K562 (cell line): Measurements from ENCODE around the gene CNNM3. TPM values are rescaled to one million over a fixed set of nuclear protein-coding genes. Genes with fewer than 3 reads are reported as not detected.

Experiments used
- ATAC-seq: fragments of 200-7000 bp; cut with Tn5 transposase; 3 replicates; pipeline ENCODE4 v1.9.1; 2020; ENCODE audit warnings: moderate library complexity
- BruUV-seq: library from RNA; stranded (reverse); fragments of 400-500 nt; replicated peaks from 2 replicates; lab custom pipeline; 2021; lab: Mats Ljungman, UMichigan
- CTCF ChIA-PET: fragments of 300-600 bp; formaldehyde crosslinking; extraction: SDS; loops from one replicate; lab custom pipeline; 2021; ENCODE audit warnings: low intra/inter-chr PET ratio; lab: Yijun Ruan, JAX
- POLR2A ChIA-PET: fragments of 300-600, 350-650 bp; sonication (Branson Sonifier 250); formaldehyde crosslinking; extraction: SDS; loops from one replicate; lab custom pipeline; 2021; ENCODE audit warnings: antibody characterized with exemption, inconsistent platforms; lab: Yijun Ruan, JAX
- DNase-seq, 4 experiments: peaks; one replicate each; pipeline versions ENCODE4 v3.0.0 to v3.0.0-alpha.2; 2011 to 2018; ENCODE audit warnings: low spot score in 3 of 4, mixed read lengths in 3 of 4; ENCODE audit errors: extremely low read depth in 1 of 4
- FAIRE-seq: peaks from 2 replicates; lab custom pipeline; 2011; peaks lifted over from hg19 to GRCh38; lab: Jason Lieb, UNC
- H2AFZ ChIP-seq: 2 replicates; pipeline ENCODE4 v1.6.0; 2011; ENCODE audit warnings: low read depth, low read length, control low read depth, inconsistent platforms
- H3K27ac ChIP-seq: fragments of 200-600 bp; 3 replicates; pipeline ENCODE4 v1.8.0; 2011; ENCODE audit warnings: low read depth, mild to moderate bottlenecking, control low read depth, inconsistent platforms, low read length, moderate library complexity, mixed read lengths; ENCODE audit errors: extremely low read depth
- H3K27me3 ChIP-seq, 2 experiments: fragments of 300-600 bp in 1 of 2; 2 replicates in 1 of 2; 3 replicates in 1 of 2; pipeline versions ENCODE4 v1.6.0 to v1.8.0; 2011; ENCODE audit warnings: inconsistent platforms in 2 of 2, low read length in 2 of 2, mild to moderate bottlenecking in 1 of 2, mixed read lengths in 1 of 2, moderate library complexity in 1 of 2; ENCODE audit not compliant: control insufficient read depth in 2 of 2, insufficient read depth in 2 of 2
- H3K36me3 ChIP-seq: fragments of 300-600 bp; 3 replicates; pipeline ENCODE4 v1.8.0; 2011; ENCODE audit warnings: mild to moderate bottlenecking, low read length, inconsistent platforms; ENCODE audit not compliant: control insufficient read depth, insufficient read depth
- H3K4me1 ChIP-seq, 2 experiments: fragments of 200-600 bp in 1 of 2; replicated peaks in 1 of 2; 2 replicates in 1 of 2; 3 replicates in 1 of 2; pipeline versions ENCODE4 v1.5.1 to v1.8.0; 2011; ENCODE audit warnings: inconsistent platforms in 2 of 2, low read length in 2 of 2, mild to moderate bottlenecking in 1 of 2, mixed read lengths in 1 of 2, moderate library complexity in 1 of 2; ENCODE audit not compliant: control insufficient read depth in 2 of 2, insufficient read depth in 2 of 2
- H3K4me2 ChIP-seq: 2 replicates; pipeline ENCODE4 v1.6.1; 2011; ENCODE audit warnings: low read length, control low read depth, inconsistent platforms, mixed read lengths; ENCODE audit not compliant: insufficient read depth
- H3K4me3 ChIP-seq: fragments of 200-600 bp; sonication (generic), shearing (Covaris generic); 2 replicates; pipeline ENCODE4 v1.5.1; 2016; ENCODE audit warnings: control low read depth, inconsistent platforms
- H3K79me2 ChIP-seq: fragments of 200-600 bp; 3 replicates; pipeline ENCODE4 v1.8.0; 2011; ENCODE audit warnings: low read length, inconsistent platforms; ENCODE audit not compliant: control insufficient read depth, insufficient read depth
- H3K9ac ChIP-seq, 2 experiments: 2 replicates each; pipeline versions ENCODE4 v1.6.0 to v1.6.1; 2011; ENCODE audit warnings: low read depth in 2 of 2, low read length in 2 of 2, control low read depth in 1 of 2, inconsistent platforms in 1 of 2, mild to moderate bottlenecking in 1 of 2, mixed read lengths in 1 of 2; ENCODE audit not compliant: insufficient read depth in 1 of 2
- H3K9me1 ChIP-seq: one replicate; pipeline ENCODE4 v1.6.0; 2011; ENCODE audit warnings: inconsistent platforms, mild to moderate bottlenecking, low read length, moderate library complexity; ENCODE audit not compliant: control insufficient read depth, insufficient read depth
- H3K9me3 ChIP-seq: replicated peaks from 2 replicates; pipeline ENCODE4 v1.5.1; 2011; ENCODE audit warnings: low read depth, low read length, inconsistent platforms; ENCODE audit not compliant: control insufficient read depth, insufficient read depth
- H4K20me1 ChIP-seq: replicated peaks from 2 replicates; pipeline ENCODE4 v1.6.1; 2011; ENCODE audit warnings: low read length, inconsistent platforms, mixed read lengths; ENCODE audit not compliant: control insufficient read depth, insufficient read depth
- CHD2 ChIP-seq: IDR thresholded peaks from 2 replicates; pipeline ENCODE4 v1.6.1; 2011; ENCODE audit warnings: low read depth, low read length
- CTBP1 ChIP-seq: fragments of 450-650 bp; IDR thresholded peaks from 2 replicates; pipeline ENCODE4 v1.6.1; 2016; ENCODE audit warnings: borderline replicate concordance
- E4F1 ChIP-seq: fragments of 250-450 bp; sonication (Bioruptor Pico); IDR thresholded peaks from 2 replicates; pipeline ENCODE4 v1.5.0; 2021; ENCODE audit warnings: mild to moderate bottlenecking, borderline replicate concordance
- HLTF ChIP-seq: fragments of 450-650 bp; IDR thresholded peaks from 2 replicates; pipeline ENCODE4 v1.6.1; 2016
- LARP7 ChIP-seq: fragments of 450-650 bp; IDR thresholded peaks from 2 replicates; pipeline ENCODE4 v1.6.1; 2016
- NCOA2 ChIP-seq, 2 experiments: fragments of 450-650 bp; IDR thresholded peaks; 2 replicates each; pipeline ENCODE4 v1.6.1; 2018; ENCODE audit warnings: mild to moderate bottlenecking in 2 of 2, moderate library complexity in 1 of 2; ENCODE audit not compliant: partially characterized antibody in 2 of 2
- NELFE ChIP-seq: IDR thresholded peaks from 2 replicates; pipeline ENCODE4 v1.6.1; 2011; ENCODE audit warnings: mild to moderate bottlenecking; ENCODE audit not compliant: insufficient read depth, insufficient read length
- PRPF4 ChIP-seq: fragments of 200-400 bp; formaldehyde crosslinking; IDR thresholded peaks from one replicate; pipeline ENCODE4 v1.6.1; 2017; ENCODE audit warnings: low read length, low read depth, mild to moderate bottlenecking; ENCODE audit not compliant: insufficient read depth, poor library complexity, severe bottlenecking
- SP2 ChIP-seq: IDR thresholded peaks from 2 replicates; pipeline ENCODE4 v1.6.1; 2011; ENCODE audit warnings: mild to moderate bottlenecking, low read depth, low read length, moderate library complexity; ENCODE audit not compliant: poor library complexity, severe bottlenecking; ENCODE audit errors: extremely low read depth
- SRSF1 ChIP-seq: fragments of 200-400 bp; formaldehyde crosslinking; IDR thresholded peaks from 2 replicates; pipeline ENCODE4 v1.6.1; 2017; ENCODE audit warnings: mild to moderate bottlenecking, low read depth, low read length, moderate library complexity
- ZBED1 ChIP-seq: IDR thresholded peaks from 2 replicates; pipeline ENCODE4 v1.6.1; 2014
- ZBTB26 ChIP-seq: fragments of 450-650 bp; formaldehyde crosslinking; IDR thresholded peaks from 2 replicates; pipeline ENCODE4 v1.4.0; 2022; ENCODE audit warnings: missing genetic modification characterization
- ZBTB8A ChIP-seq: fragments of 450-650 bp; IDR thresholded peaks from 2 replicates; pipeline ENCODE4 v1.6.1; 2018; ENCODE audit warnings: mild to moderate bottlenecking, moderate library complexity; ENCODE audit not compliant: partially characterized antibody
- ZNF274 ChIP-seq: IDR thresholded peaks from 2 replicates; pipeline ENCODE4 v1.6.1; 2011; ENCODE audit warnings: low read depth, mild to moderate bottlenecking, low read length, moderate library complexity, borderline replicate concordance
- ZNF354B ChIP-seq: fragments of 250-450 bp; sonication (Bioruptor Pico); IDR thresholded peaks from 2 replicates; pipeline ENCODE4 v1.4.0; 2020
- ZNF395 ChIP-seq: fragments of 200-800 bp; sonication (Bioruptor generic); IDR thresholded peaks from 2 replicates; pipeline ENCODE4 v1.6.1; 2017; ENCODE audit warnings: missing genetic modification characterization, missing compliant biosample characterization
- ZNF778 ChIP-seq: fragments of 450-650 bp; formaldehyde crosslinking; IDR thresholded peaks from 2 replicates; pipeline ENCODE4 v1.4.0; 2020; ENCODE audit warnings: mild to moderate bottlenecking, moderate library complexity
- WGBS: fragments of 100-300 bp; shearing (Covaris generic); methylation state at CpG from one replicate; pipeline ENCODE4 v1.1.6; 2016; ENCODE audit warnings: low coverage, mixed read lengths; ENCODE audit not compliant: insufficient coverage; ENCODE audit errors: missing lambda C conversion rate; 5-methylcytosine and 5-hydroxymethylcytosine counted together
- in situ Hi-C: fragments of 300-500 bp; cut with MboI; formaldehyde crosslinking; loops from 4 replicates; pipeline ENCODE4 v1.15.0; 2018; ENCODE audit warnings: inconsistent platforms, mixed read lengths
- intact Hi-C: fragments of 100-400 bp; cut with micrococcal nuclease; formaldehyde crosslinking; loops from 2 replicates; pipeline ENCODE4 v1.14.2; 2022
- polyA plus RNA-seq, 8 experiments: library from polyadenylated mRNA; depleted of rRNA in 4 of 8; stranded (reverse) in 5 of 8; unstranded in 3 of 8; fragments of >200 nt; fragmentation: Nextera tagmentation in 2 of 8; fragmentation: Illumina TruSeq in 1 of 8; extraction: Ambion mirVana in 2 of 8; extraction: Trizol in 1 of 8; gene quantifications; 2 replicates each; pipeline versions ENCODE4 v1.2.1 to v1.2.3, GENCODE V29; 2011 to 2014; ENCODE audit warnings: inconsistent platforms in 1 of 8, missing spikeins in 1 of 8
- total RNA-seq, 7 experiments: library from RNA; depleted of rRNA in 6 of 7; stranded (reverse); fragments of >200 nt in 6 of 7; fragmentation: Illumina TruSeq in 2 of 7; extraction: Trizol in 2 of 7; gene quantifications; 2 replicates each; pipeline versions ENCODE4 v1.2.1 to v1.2.3, GENCODE V29; 2011 to 2021; ENCODE audit warnings: low replicate concordance in 1 of 7

CNNM3 gene
- total and polyA plus RNA-seq, 9 of the 15 experiments (the other 6 are each of a cell fraction or from before 2014, with no cell fraction given) = 1.4 to 16.9 (median 6.5) TPM

- CTCF ChIA-PET = no interaction called here
- TF ChIP-seq ZBED1 (no peak), LARP7 (no peak), ZBTB26 (no peak), ZNF274 (no peak), ZBTB8A (no peak), PRPF4 (no peak), E4F1 (CRISPR knock-in tag) (no peak), SRSF1 (no peak), SP2 (no peak), ZNF354B (CRISPR knock-in tag) (no peak), CTBP1 (no peak), ZNF395 (CRISPR knock-in tag) (no peak), HLTF (no peak), NELFE (no peak), CHD2 (no peak), ZNF778 (CRISPR knock-in tag) (no peak), NCOA2 (IDR thresholded peaks at IDR 0.05; ENCODE audit: partially characterized antibody in 2 of 2) (no peak)
These were observed 32.7 kb upstream of the CNNM3 start for GRCh38 chr2:96783388-96783787.

More at GRCh38 chr2:96783388-96783787, 32.7 kb upstream of the CNNM3 start:
- Histone ChIP-seq H3K9ac (peak overlapping the region in 1 of 2 experiments; percentile 76; a peak in 2 of 4 replicates), H3K27ac (no peak overlapping the region), H3K4me2 (no peak overlapping the region), H3K9me3 (no peaks in the 10 kb centered on the region), H4K20me1 (no peaks in the 10 kb centered on the region), H2AFZ (no peak overlapping the region; the same call in 1 of the 2 replicates), H3K79me2 (no peaks in the 10 kb centered on the region), H3K36me3 (no peaks in the 10 kb centered on the region), H3K4me1 (peaks cover 0 to 3% of the 10 kb centered on the region in 2 experiments; a peak in 2 of 5 replicates), H3K9me1 (no peaks in the 10 kb centered on the region), H3K27me3 (no peaks in the 10 kb centered on the region), H3K4me3 (no peak overlapping the region)
- POLR2A ChIA-PET = interaction anchor here (1.9 kb wide), 1 partner anchor 16 kb away, joined by 6 read pairs; no protein-coding TSS in a partner anchor
- no TSS peak for BruUV-seq
- in situ Hi-C loops = no loop called here
- ATAC-seq = no peak
- no peak for FAIRE-seq
- DNase-seq = no peak
- WGBS = 45% methylated on average over 4 of the region's 4 CpGs
- intact Hi-C loops = no loop called here
